PC-3 (cell line): ENCODE data around the gene PDE2A. TPM values are rescaled to one million over a fixed set of nuclear protein-coding genes. Genes with fewer than 3 reads are reported as not detected.

Experiments used
- ATAC-seq: fragments of 200-7000 bp; cut with Tn5 transposase; 2 replicates; pipeline ENCODE4 v1.9.1; 2020; ENCODE audit warnings: mild to moderate bottlenecking, moderate library complexity
- BruUV-seq: library from RNA; stranded (reverse); fragments of 400-500 nt; replicated peaks from 2 replicates; lab custom pipeline; 2021; lab: Mats Ljungman, UMichigan
- CTCF ChIA-PET: fragments of 300-600 bp; sonication (Branson Sonifier 250); formaldehyde crosslinking; loops from one replicate; lab custom pipeline; 2022; ENCODE audit warnings: antibody characterized with exemption; lab: Charles Lee
- POLR2A ChIA-PET: fragments of 300-600 bp; sonication (Branson Sonifier 250); formaldehyde crosslinking; loops from one replicate; lab custom pipeline; 2022; ENCODE audit warnings: antibody characterized with exemption; ENCODE audit not compliant: unreplicated experiment; lab: Charles Lee
- DNase-seq: peaks from one replicate; pipeline ENCODE4 v3.0.0-alpha.2; 2015
- H2AFZ ChIP-seq: fragments of 300-600 bp; sonication (generic); 2 replicates; pipeline ENCODE4 v1.6.0; 2016; ENCODE audit warnings: antibody characterized with exemption, low read length
- H3F3A ChIP-seq: fragments of 300-600 bp; sonication (generic); one replicate; pipeline ENCODE4 v1.6.0; 2017; ENCODE audit warnings: antibody characterized with exemption, low read length, control low read depth, mild to moderate bottlenecking; ENCODE audit not compliant: unreplicated experiment
- H3K27ac ChIP-seq: fragments of 300-600 bp; sonication (generic); 2 replicates; pipeline ENCODE4 v1.5.1; 2016; ENCODE audit warnings: mild to moderate bottlenecking, low read length
- H3K27me3 ChIP-seq: fragments of 300-600 bp; sonication (generic); 2 replicates; pipeline ENCODE4 v1.6.1; 2016; ENCODE audit warnings: low read length, mixed read lengths
- H3K36me3 ChIP-seq: fragments of 300-600 bp; sonication (generic); 2 replicates; pipeline ENCODE4 v1.6.1; 2016; ENCODE audit warnings: low read depth, mixed run types, low read length, mixed read lengths
- H3K4me1 ChIP-seq: fragments of 300-600 bp; sonication (generic); 2 replicates; pipeline ENCODE4 v1.5.1; 2016; ENCODE audit warnings: low read length; ENCODE audit not compliant: insufficient read depth
- H3K4me2 ChIP-seq: fragments of 300-600 bp; sonication (generic); 2 replicates; pipeline ENCODE4 v1.6.0; 2016; ENCODE audit warnings: low read length
- H3K4me3 ChIP-seq: fragments of 300-600 bp; sonication (generic); 2 replicates; pipeline ENCODE4 v1.5.1; 2016; ENCODE audit warnings: mild to moderate bottlenecking, low read length, mixed read lengths
- H3K79me2 ChIP-seq: fragments of 300-600 bp; sonication (generic); 2 replicates; pipeline ENCODE4 v1.6.1; 2017; ENCODE audit warnings: low read length, mixed read lengths
- H3K9ac ChIP-seq: fragments of 300-600 bp; sonication (generic); 2 replicates; pipeline ENCODE4 v1.6.0; 2016; ENCODE audit warnings: mild to moderate bottlenecking, low read length
- H3K9me2 ChIP-seq: fragments of 300-600 bp; sonication (generic); replicated peaks from 2 replicates; pipeline ENCODE4 v1.6.1; 2016; ENCODE audit warnings: mixed run types, low read length, mixed read lengths
- H3K9me3 ChIP-seq: fragments of 300-600 bp; sonication (generic); 2 replicates; pipeline ENCODE4 v1.6.1; 2016; ENCODE audit warnings: low read length, mixed read lengths
- H4K20me1 ChIP-seq: fragments of 300-600 bp; sonication (generic); 2 replicates; pipeline ENCODE4 v1.6.1; 2016; ENCODE audit warnings: low read length, mixed read lengths
- EZH2 ChIP-seq: fragments of 300-600 bp; sonication (generic); IDR thresholded peaks from one replicate; pipeline ENCODE4 v1.6.1; 2017; ENCODE audit warnings: antibody characterized with exemption, mild to moderate bottlenecking, low read length; ENCODE audit not compliant: unreplicated experiment
- EZH2phosphoT487 ChIP-seq: fragments of 300-600 bp; sonication (generic); IDR thresholded peaks from 2 replicates; pipeline ENCODE4 v1.6.1; 2018; ENCODE audit warnings: mild to moderate bottlenecking, antibody characterized with exemption, low read length, borderline replicate concordance
- intact Hi-C: fragments of 100-400 bp; cut with micrococcal nuclease; formaldehyde crosslinking; loops from 2 replicates; pipeline ENCODE4 v1.9.0; 2023
- total RNA-seq: library from RNA; depleted of rRNA; stranded (reverse); fragments of >200 nt; gene quantifications from 2 replicates; pipeline ENCODE4 v1.2.3, GENCODE V29; 2014
- TF ChIP-seq, protein P1 (sequence below): fragments of 300-600 bp; sonication (generic); conservative IDR thresholded peaks from 2 replicates; pipeline ENCODE4 v1.5.1; 2017; ENCODE audit warnings: antibody characterized with exemption, low read depth, mild to moderate bottlenecking, low read length

Gene PDE2A
- total RNA-seq, 1 experiment from 2014 or later: 2.6 TPM

DNA sequence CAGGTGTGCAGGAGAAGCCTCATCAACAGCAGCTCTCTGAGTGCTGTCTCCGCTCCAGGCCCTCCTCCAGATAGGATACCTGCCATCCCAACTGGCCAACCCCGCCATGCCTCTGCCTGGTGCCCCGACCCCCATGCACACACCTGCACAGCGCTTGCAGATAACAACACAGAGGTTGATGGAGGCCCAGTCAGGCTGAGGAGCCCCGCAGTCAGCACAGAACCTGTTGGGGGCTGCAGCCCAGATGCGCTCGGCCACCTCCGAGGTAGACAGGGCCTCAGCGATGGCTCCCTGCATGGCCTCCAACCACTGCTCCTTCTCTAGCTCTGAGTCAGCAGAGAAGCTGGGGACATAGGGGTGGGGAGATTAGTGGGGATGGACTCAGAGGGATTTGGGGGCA, 32.8 kb upstream of the PDE2A start:
- no TSS peak for BruUV-seq
- no peak overlapping the region for H3K27ac ChIP-seq
- TF ChIP-seq EZH2phosphoT487 (no peak), EZH2 (no peak)
- TF ChIP-seq, protein P1, sequence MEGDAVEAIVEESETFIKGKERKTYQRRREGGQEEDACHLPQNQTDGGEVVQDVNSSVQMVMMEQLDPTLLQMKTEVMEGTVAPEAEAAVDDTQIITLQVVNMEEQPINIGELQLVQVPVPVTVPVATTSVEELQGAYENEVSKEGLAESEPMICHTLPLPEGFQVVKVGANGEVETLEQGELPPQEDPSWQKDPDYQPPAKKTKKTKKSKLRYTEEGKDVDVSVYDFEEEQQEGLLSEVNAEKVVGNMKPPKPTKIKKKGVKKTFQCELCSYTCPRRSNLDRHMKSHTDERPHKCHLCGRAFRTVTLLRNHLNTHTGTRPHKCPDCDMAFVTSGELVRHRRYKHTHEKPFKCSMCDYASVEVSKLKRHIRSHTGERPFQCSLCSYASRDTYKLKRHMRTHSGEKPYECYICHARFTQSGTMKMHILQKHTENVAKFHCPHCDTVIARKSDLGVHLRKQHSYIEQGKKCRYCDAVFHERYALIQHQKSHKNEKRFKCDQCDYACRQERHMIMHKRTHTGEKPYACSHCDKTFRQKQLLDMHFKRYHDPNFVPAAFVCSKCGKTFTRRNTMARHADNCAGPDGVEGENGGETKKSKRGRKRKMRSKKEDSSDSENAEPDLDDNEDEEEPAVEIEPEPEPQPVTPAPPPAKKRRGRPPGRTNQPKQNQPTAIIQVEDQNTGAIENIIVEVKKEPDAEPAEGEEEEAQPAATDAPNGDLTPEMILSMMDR: no peak
- peaks cover 17% of the 10 kb centered on the region for H3K36me3 ChIP-seq
- ATAC-seq (no peak), DNase-seq (no peak)
- H3F3A ChIP-seq: no peaks in the 10 kb centered on the region
- no peaks in the 10 kb centered on the region for H3K9me2 ChIP-seq
- H3K79me2 ChIP-seq: no peaks in the 10 kb centered on the region
- no peak overlapping the region for H3K9ac ChIP-seq
- no peaks in the 10 kb centered on the region for H3K9me3 ChIP-seq
- no peak overlapping the region for H3K4me2 ChIP-seq
- ChIA-PET POLR2A (no interaction called here), CTCF (no interaction called here)
- no peak overlapping the region for H2AFZ ChIP-seq
- no peaks in the 10 kb centered on the region for H3K4me1 ChIP-seq
- no peaks in the 10 kb centered on the region for H3K27me3 ChIP-seq
- intact Hi-C loops: no loop called here
- no peaks in the 10 kb centered on the region for H4K20me1 ChIP-seq
- H3K4me3 ChIP-seq: no peak overlapping the region

DNA sequence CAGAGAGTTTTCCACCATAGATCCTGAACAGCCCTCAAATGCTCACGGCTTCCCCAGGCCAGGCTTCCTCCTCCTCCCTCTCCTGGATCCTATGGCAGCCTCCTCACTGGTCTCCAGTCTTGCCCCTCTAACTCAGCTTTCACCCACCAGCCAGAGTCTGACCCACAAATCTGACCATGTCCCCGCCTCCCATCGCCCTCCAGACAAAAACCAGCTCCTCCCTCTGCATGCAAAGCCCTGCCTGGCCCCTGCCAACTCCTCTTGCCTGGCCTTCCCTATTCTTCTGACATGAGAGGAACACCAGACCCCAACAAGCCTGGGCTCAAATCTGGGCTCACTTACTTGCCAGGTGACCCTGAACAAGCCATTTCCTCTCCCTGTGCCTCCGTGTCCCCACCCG, 32.4 kb upstream of the PDE2A start:
- no peak for DNase-seq
- no peaks in the 10 kb centered on the region for H4K20me1 ChIP-seq
- TF ChIP-seq, protein P1: no peak
- TF ChIP-seq EZH2 (no peak), EZH2phosphoT487 (no peak)
- H2AFZ ChIP-seq: no peak overlapping the region
- H3K4me1 ChIP-seq: no peaks in the 10 kb centered on the region
- no peaks in the 10 kb centered on the region for H3K9me2 ChIP-seq
- H3K9ac ChIP-seq: no peak overlapping the region
- H3K79me2 ChIP-seq: no peaks in the 10 kb centered on the region
- no peak for ATAC-seq
- CTCF ChIA-PET: no interaction called here
- POLR2A ChIA-PET: no interaction called here
- peaks cover 18% of the 10 kb centered on the region for H3K36me3 ChIP-seq
- H3K4me3 ChIP-seq: no peak overlapping the region
- no peaks in the 10 kb centered on the region for H3K27me3 ChIP-seq
- no peaks in the 10 kb centered on the region for H3F3A ChIP-seq
- no peak overlapping the region for H3K27ac ChIP-seq
- no peak overlapping the region for H3K4me2 ChIP-seq
- intact Hi-C loops: no loop called here
- BruUV-seq: no TSS peak
- no peaks in the 10 kb centered on the region for H3K9me3 ChIP-seq

- Histone ChIP-seq H3K27me3 (no peaks in the 10 kb centered on the region), H2AFZ (no peak overlapping the region), H4K20me1 (no peaks in the 10 kb centered on the region), H3K4me1 (no peaks in the 10 kb centered on the region), H3F3A (no peaks in the 10 kb centered on the region), H3K9me3 (no peaks in the 10 kb centered on the region), H3K79me2 (no peaks in the 10 kb centered on the region), H3K27ac (no peak overlapping the region), H3K4me2 (no peak overlapping the region), H3K9ac (no peak overlapping the region), H3K9me2 (no peaks in the 10 kb centered on the region), H3K4me3 (no peak overlapping the region), H3K36me3 (peaks cover 26% of the 10 kb centered on the region)
- DNase-seq (no peak), ATAC-seq (no peak)
- no TSS peak for BruUV-seq
- POLR2A ChIA-PET: no interaction called here
- intact Hi-C loops: no loop called here
- CTCF ChIA-PET: no interaction called here
- no peak for TF ChIP-seq EZH2phosphoT487
Measured at GRCh38 chr11:72705442-72706365, 31.5 kb upstream of the PDE2A start.
